AG09309 (cell line): ENCODE results near the gene GAB2.

Source experiments
- DNase-seq: peaks from one replicate; pipeline ENCODE4 v3.0.0-alpha.2; 2010; ENCODE audit warnings: low read depth
- H3K4me3 ChIP-seq: 2 replicates; pipeline ENCODE4 v1.5.1; 2011; ENCODE audit warnings: mild to moderate bottlenecking, low read depth, low read length, moderate library complexity; ENCODE audit not compliant: control insufficient read depth
- CTCF ChIP-seq: IDR thresholded peaks from 2 replicates; pipeline ENCODE4 v1.5.1; 2011; ENCODE audit warnings: mild to moderate bottlenecking, low read depth, low read length, inconsistent platforms; ENCODE audit not compliant: insufficient read depth, control insufficient read depth; ENCODE audit errors: missing control alignments

GAB2 gene

GRCh38 chr11:78397398-78397797, 20.2 kb downstream of the GAB2 start:
- no peak overlapping the region for H3K4me3 ChIP-seq
- no peak for TF ChIP-seq CTCF
- DNase-seq = no peak

- no peak for TF ChIP-seq CTCF
- no peak overlapping the region for H3K4me3 ChIP-seq
- no peak for DNase-seq
Observed at GRCh38 chr11:78395597-78395996, 22.0 kb downstream of the GAB2 start.

- no peak for DNase-seq
- H3K4me3 ChIP-seq = no peak overlapping the region
- TF ChIP-seq CTCF = no peak
Observed at GRCh38 chr11:78392854-78393253, 24.8 kb downstream of the GAB2 start.

GRCh38 chr11:78391424-78391823, 26.2 kb downstream of the GAB2 start:
- no peak for DNase-seq
- TF ChIP-seq CTCF = no peak
- H3K4me3 ChIP-seq = no peak overlapping the region

- no peak for TF ChIP-seq CTCF
- H3K4me3 ChIP-seq = no peak overlapping the region
- DNase-seq = no peak
Observed at GRCh38 chr11:78390809-78391208, 26.8 kb downstream of the GAB2 start.

GRCh38 chr11:78386215-78386941, 31.2 kb downstream of the GAB2 start:
- H3K4me3 ChIP-seq = no peak overlapping the region
- no peak for TF ChIP-seq CTCF
- DNase-seq = no peak
